Activated naive CD4-positive, alpha-beta T cell treated with anti-CD3 and anti-CD28 coated beads, Interleukin-2, amount 50 U/mL, for 72 hours (primary cell): ENCODE data around the gene SPAG6. TPM values are rescaled to one million over a fixed set of nuclear protein-coding genes. Genes with fewer than 3 reads are reported as not detected.

ENCODE experiments used
- total RNA-seq, 2 donors: library from RNA; stranded (reverse); gene quantifications; one replicate each; pipeline ENCODE4 v1.2.3, GENCODE V29; 2022

The SPAG6 gene
- total RNA-seq, 2 donors from 2014 or later: 0.19 TPM; not detected in 1

Other genes with a start within 250 kb of the SPAG6 start
- gene EBLN1, start 127.5 kb upstream of the SPAG6 start, total RNA-seq: not detected
- 10 to 100 TPM; 57.3 to 91.3 TPM for gene COMMD3, start 29.1 kb upstream of the SPAG6 start, total RNA-seq
- 10 to 100 TPM; 42.9 to 48.7 TPM for gene BMI1, start 24.4 kb upstream of the SPAG6 start, total RNA-seq